Activated T-cell treated with anti-CD3 and anti-CD28 coated beads, Interleukin-2, amount 50 U/mL, for 4 hours (primary cell): ENCODE data around the gene HOXA1. TPM values are rescaled to one million over a fixed set of nuclear protein-coding genes. Genes with fewer than 3 reads are reported as not detected.
A peak's percentile ranks its signal among the peaks of the same experiment; 100 is the strongest.

Experiments used
- ATAC-seq, 2 donors: fragments of 200-7000 bp; cut with Tn5 transposase; one replicate each; pipeline ENCODE4 v1.10.0; 2021
- DNase-seq: peaks from one replicate; pipeline ENCODE4 v3.0.0-alpha.2; 2020
- H3K27me3 Mint-ChIP-seq: one replicate; pipeline ENCODE4 v1.8.0; 2021; ENCODE audit warnings: low read depth, mixed read lengths
- H3K36me3 Mint-ChIP-seq: one replicate; pipeline ENCODE4 v1.8.0; 2022; ENCODE audit warnings: mixed read lengths; ENCODE audit not compliant: insufficient read depth
- H3K4me1 Mint-ChIP-seq: one replicate; pipeline ENCODE4 v1.8.0; 2021; ENCODE audit warnings: low read depth, mixed read lengths
- H3K4me3 Mint-ChIP-seq: one replicate; pipeline ENCODE4 v1.8.0; 2021; ENCODE audit warnings: mild to moderate bottlenecking, moderate library complexity, mixed read lengths
- H3K9me3 Mint-ChIP-seq: one replicate; pipeline ENCODE4 v1.8.0; 2021; ENCODE audit warnings: mixed read lengths
- total RNA-seq, 3 donors: library from RNA; stranded (reverse); gene quantifications; one replicate each; pipeline ENCODE4 v1.2.1, GENCODE V29; 2021

The HOXA1 gene
- total RNA-seq, 3 donors from 2014 or later = 0.11 to 0.33 (median 0.28) TPM

- H3K9me3 Mint-ChIP-seq = no peaks in the 10 kb centered on the region
- no peak for DNase-seq
- ATAC-seq = no peak
- no peak overlapping the region for H3K4me3 Mint-ChIP-seq
- H3K4me1 Mint-ChIP-seq = peaks cover 13% of the 10 kb centered on the region
- no peaks in the 10 kb centered on the region for H3K36me3 Mint-ChIP-seq
- peaks cover 61% of the 10 kb centered on the region for H3K27me3 Mint-ChIP-seq
These were observed 42.7 kb upstream of the HOXA1 start for GRCh38 chr7:27138472-27138871.

DNA sequence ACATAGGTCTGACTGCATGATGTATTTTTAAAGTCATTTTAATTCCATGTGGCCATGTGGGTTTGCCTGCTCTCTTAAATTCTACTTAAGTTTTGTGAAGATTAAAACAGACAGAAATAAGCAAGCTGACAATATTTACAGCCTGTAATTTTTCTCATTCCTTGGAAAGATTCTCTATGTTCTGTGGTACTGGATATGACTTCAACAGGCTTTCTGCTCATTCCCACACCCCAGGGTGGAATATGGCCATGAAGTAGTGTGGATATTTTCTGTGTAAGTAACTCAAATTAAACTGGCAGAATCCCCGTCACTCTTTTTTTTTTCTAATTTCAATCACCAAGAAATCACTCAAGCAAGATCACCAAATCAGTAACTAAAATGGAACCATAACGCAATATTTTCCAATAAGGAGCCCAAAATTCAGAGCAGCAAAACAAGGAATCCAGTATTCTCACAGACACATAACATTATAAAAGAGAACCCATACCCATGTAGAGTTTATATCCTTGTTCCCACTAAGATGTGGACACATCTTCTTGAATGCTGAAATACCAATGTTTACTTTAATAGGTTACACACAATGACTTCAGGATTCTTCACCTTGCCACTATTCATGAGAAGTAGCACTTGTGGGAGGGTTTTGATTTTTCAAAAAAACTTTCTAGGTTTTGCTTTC, 42.0 kb upstream of the HOXA1 start:
- ATAC-seq = no peak
- Mint-ChIP-seq H3K4me3 (no peak overlapping the region), H3K36me3 (no peaks in the 10 kb centered on the region), H3K27me3 (peaks cover 65% of the 10 kb centered on the region), H3K4me1 (peaks cover 13% of the 10 kb centered on the region), H3K9me3 (no peaks in the 10 kb centered on the region)
- DNase-seq = no peak

DNA sequence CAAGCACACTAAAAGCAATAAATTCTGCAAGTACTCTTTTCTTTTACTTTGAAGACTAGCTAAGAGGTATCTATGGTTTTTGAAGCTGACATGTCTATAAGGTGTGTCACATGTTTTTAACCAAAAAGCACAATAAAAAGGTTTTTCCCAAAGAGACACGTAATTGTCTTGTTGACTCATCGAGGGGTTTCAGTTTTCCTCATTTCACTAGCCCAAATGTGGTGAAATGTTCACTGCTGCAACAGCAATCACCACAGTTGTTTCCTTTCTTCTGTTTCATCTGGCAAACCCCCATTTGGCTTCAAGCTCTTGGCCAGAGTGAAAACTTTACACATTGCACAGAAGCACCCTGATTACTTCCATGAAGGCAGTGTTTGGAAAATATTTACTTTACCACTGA, 38.6 kb upstream of the HOXA1 start:
- H3K4me1 Mint-ChIP-seq = peaks cover 13% of the 10 kb centered on the region
- H3K4me3 Mint-ChIP-seq = no peak overlapping the region
- H3K36me3 Mint-ChIP-seq = no peaks in the 10 kb centered on the region
- no peaks in the 10 kb centered on the region for H3K9me3 Mint-ChIP-seq
- DNase-seq = no peak
- ATAC-seq = peak; percentile 57 to 68
- peaks cover 62% of the 10 kb centered on the region for H3K27me3 Mint-ChIP-seq

DNA sequence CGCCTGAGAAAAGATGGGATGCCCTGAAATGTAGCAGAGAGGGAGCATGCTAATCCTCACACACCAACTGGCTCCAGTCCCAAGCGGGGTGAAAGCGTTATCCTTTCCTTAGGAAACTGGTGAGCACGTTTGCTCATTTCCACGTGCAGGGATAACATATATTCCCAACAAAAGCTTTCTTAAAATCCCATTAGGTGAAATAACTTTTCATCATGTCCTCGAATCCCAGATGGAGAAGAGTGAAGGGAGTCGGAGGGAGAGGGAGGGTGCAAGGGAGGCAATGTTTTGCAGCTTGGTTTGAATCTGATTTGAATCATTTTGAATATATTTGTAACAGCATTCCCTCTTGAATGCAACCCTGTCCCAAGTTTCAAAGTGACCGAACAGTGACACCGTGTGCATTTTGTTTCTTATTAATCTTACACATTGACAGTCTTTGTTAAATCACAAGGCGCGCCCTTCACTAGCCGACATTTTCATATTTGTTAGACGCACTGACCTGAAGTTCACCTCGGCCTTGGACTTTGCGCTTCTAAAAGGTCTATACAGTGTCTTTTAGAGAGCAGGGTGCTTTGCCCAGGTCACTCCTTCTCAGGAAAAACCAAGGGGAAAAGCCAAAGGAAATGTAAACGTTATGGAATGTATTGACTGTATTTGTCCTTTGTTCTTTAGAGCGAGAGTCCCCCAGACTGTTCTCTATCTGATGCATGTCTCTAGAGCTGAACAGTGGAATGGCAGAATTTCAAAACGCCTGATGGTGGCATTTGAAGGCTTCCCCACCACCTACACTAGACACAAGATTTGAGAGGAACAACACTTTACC, 37.8 kb upstream of the HOXA1 start:
- ATAC-seq = no peak
- Mint-ChIP-seq H3K27me3 (peaks cover 62% of the 10 kb centered on the region), H3K4me3 (no peak overlapping the region)

DNA sequence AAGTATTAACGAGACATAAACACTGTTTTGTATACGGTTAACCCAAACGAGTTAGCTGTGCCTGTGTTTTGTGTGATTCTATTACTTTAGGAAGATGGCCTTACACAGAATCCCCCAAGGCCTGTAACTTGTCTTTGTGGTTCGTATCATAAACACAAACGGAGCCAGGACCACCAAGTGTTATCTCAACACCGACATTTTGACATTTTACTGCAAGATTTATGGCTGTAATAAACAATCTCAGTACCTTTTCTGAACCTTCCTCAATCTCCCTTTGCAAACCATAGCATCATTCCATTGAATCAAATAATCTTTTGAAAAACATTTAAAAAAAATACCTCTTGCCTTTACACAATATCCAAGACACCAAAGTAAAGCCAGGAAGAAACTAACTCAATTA, 37.2 kb upstream of the HOXA1 start:
- Mint-ChIP-seq H3K4me3 (no peak overlapping the region), H3K4me1 (peaks cover 13% of the 10 kb centered on the region), H3K9me3 (no peaks in the 10 kb centered on the region), H3K27me3 (peaks cover 59% of the 10 kb centered on the region), H3K36me3 (no peaks in the 10 kb centered on the region)
- DNase-seq (no peak), ATAC-seq (no peak)

More for the DNA sequence above, 37.8 kb upstream of the HOXA1 start:
- Mint-ChIP-seq H3K9me3 (no peaks in the 10 kb centered on the region), H3K36me3 (no peaks in the 10 kb centered on the region), H3K4me1 (peaks cover 13% of the 10 kb centered on the region)
- no peak for DNase-seq

- Mint-ChIP-seq H3K9me3 (no peaks in the 10 kb centered on the region), H3K4me1 (peaks cover 13% of the 10 kb centered on the region), H3K4me3 (no peak overlapping the region), H3K27me3 (peaks cover 59% of the 10 kb centered on the region), H3K36me3 (no peaks in the 10 kb centered on the region)
- ATAC-seq = no peak
- no peak for DNase-seq
These were observed 36.4 kb upstream of the HOXA1 start for GRCh38 chr7:27132214-27132613.

DNA sequence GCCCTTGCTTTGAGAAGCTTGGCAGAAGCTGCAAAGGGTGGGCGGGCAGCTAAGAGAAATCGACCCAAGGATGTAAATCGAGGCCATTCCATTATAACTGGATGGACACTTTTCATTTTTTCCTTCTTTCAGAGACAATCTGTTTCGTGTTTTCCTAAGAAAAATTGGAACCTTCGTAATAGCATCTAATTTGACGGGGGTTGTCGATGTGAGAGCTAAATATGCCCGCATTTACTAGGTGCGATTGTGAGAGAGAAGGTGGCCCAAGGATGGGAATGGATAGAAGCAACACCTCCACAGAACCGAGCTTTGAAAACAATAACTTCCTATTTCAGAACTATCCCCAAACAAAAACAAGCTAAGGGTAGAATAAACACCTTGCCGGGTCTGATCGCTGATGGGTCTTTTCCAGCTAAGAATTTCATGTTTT, 35.6 kb upstream of the HOXA1 start:
- H3K9me3 Mint-ChIP-seq = no peaks in the 10 kb centered on the region
- no peaks in the 10 kb centered on the region for H3K36me3 Mint-ChIP-seq
- peak overlapping the region; percentile 68 for H3K4me3 Mint-ChIP-seq
- no peak for DNase-seq
- ATAC-seq = no peak
- peaks cover 13% of the 10 kb centered on the region for H3K4me1 Mint-ChIP-seq
- peaks cover 60% of the 10 kb centered on the region for H3K27me3 Mint-ChIP-seq

GRCh38 chr7:27130540-27131389, 35.0 kb upstream of the HOXA1 start, which contains the start of gene HOXA4:
TSS of gene HOXA4 (minus strand) at chr7:27130757. CDS start at chr7:27130733, 24 bp downstream.
- H3K4me1 Mint-ChIP-seq = peaks cover 9% of the 10 kb centered on the region

GRCh38 chr7:27129729-27130539, 34.1 kb upstream of the HOXA1 start:
- ATAC-seq = peak; percentile 18 to 20
- peak overlapping the region; percentile 32 for H3K4me3 Mint-ChIP-seq

More at GRCh38 chr7:27130540-27131389, 35.0 kb upstream of the HOXA1 start, which contains the start of gene HOXA4:
- ATAC-seq (peak; percentile 85 to 88), DNase-seq (peak; percentile 73)
- Mint-ChIP-seq H3K27me3 (peaks cover 54% of the 10 kb centered on the region), H3K4me3 (peak within 1 kb of the TSS; percentile 68), H3K9me3 (no peaks in the 10 kb centered on the region), H3K36me3 (no peaks in the 10 kb centered on the region)

GRCh38 chr7:27128776-27129728, 33.3 kb upstream of the HOXA1 start:
- no peaks in the 10 kb centered on the region for H3K36me3 Mint-ChIP-seq
- H3K27me3 Mint-ChIP-seq = peaks cover 54% of the 10 kb centered on the region
- DNase-seq = no peak
- ATAC-seq = no peak
- H3K4me1 Mint-ChIP-seq = peaks cover 1% of the 10 kb centered on the region
- no peaks in the 10 kb centered on the region for H3K9me3 Mint-ChIP-seq
- H3K4me3 Mint-ChIP-seq = peak overlapping the region; percentile 42

More at GRCh38 chr7:27129729-27130539, 34.1 kb upstream of the HOXA1 start:
- no peaks in the 10 kb centered on the region for H3K36me3 Mint-ChIP-seq
- H3K27me3 Mint-ChIP-seq = peaks cover 53% of the 10 kb centered on the region
- H3K9me3 Mint-ChIP-seq = no peaks in the 10 kb centered on the region
- H3K4me1 Mint-ChIP-seq = peaks cover 7% of the 10 kb centered on the region
- no peak for DNase-seq

- Mint-ChIP-seq H3K9me3 (no peaks in the 10 kb centered on the region), H3K27me3 (peaks cover 51% of the 10 kb centered on the region), H3K4me3 (no peak overlapping the region), H3K36me3 (no peaks in the 10 kb centered on the region), H3K4me1 (no peaks in the 10 kb centered on the region)
- ATAC-seq = no peak
- DNase-seq = no peak
These were observed 32.2 kb upstream of the HOXA1 start for GRCh38 chr7:27128034-27128433.

GRCh38 chr7:27126596-27127327, 31.0 kb upstream of the HOXA1 start:
- peaks cover 46% of the 10 kb centered on the region for H3K27me3 Mint-ChIP-seq
- no peaks in the 10 kb centered on the region for H3K9me3 Mint-ChIP-seq
- H3K4me1 Mint-ChIP-seq = no peaks in the 10 kb centered on the region
- no peak for ATAC-seq
- DNase-seq = no peak
- no peak overlapping the region for H3K4me3 Mint-ChIP-seq
- no peaks in the 10 kb centered on the region for H3K36me3 Mint-ChIP-seq
